ENCODE measurements around the gene HAAO. TPM values are rescaled to one million over a fixed set of nuclear protein-coding genes. Genes with fewer than 3 reads are reported as not detected.

The HAAO gene
- total and polyA plus RNA-seq, 2 of the 13 experiments (the other 11 are each of a cell fraction or from before 2014, with no cell fraction given): 36.1 to 42.7 TPM

DNA sequence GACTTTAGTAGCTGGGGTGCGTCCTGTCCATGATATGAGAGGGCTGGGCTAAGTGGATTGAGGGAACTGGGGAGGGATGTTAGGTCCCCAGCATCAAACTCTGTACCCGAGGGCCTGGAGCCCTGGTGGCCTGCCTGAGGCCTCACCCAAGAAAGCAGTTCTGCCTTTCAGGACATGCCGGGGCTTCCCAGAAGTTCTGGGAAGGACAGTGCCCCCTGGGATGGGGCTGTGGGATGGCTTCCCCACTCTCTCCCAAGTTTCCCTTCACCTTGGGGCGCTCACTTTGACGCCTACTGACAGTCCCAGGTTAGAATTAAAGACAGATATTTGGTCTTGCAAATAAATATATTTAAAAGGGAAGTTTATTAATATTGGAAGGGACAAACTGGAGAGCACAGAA lies 30.2 kb downstream of the HAAO start (continued):
- no peak for TF ChIP-seq ZNF124 (CRISPR knock-in tag; IDR thresholded peaks at IDR 0.05)
- TF ChIP-seq, protein P1, sequence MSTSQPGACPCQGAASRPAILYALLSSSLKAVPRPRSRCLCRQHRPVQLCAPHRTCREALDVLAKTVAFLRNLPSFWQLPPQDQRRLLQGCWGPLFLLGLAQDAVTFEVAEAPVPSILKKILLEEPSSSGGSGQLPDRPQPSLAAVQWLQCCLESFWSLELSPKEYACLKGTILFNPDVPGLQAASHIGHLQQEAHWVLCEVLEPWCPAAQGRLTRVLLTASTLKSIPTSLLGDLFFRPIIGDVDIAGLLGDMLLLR (CRISPR knock-in tag; IDR thresholded peaks at IDR 0.05): no peak

DNA sequence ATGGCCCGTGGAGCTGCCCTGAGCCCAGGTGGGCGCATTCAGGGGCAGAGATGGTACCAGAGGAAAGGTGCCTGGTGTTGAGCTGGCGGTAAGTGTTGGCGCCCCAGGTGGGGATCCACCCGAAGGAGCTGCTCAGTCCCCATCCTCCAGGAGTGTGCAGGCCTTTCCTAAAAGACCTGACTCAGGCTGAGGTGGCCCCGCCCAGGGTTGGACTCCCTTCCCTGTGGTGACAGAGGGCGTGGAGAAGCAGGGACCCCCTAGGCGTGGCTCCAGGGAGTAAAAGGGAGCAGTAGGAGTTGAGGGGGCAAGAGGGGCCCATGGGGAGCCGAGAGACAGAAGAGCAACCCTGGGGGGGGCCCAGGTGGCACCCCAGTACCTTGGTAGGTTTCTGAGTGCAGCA lies 30.8 kb downstream of the HAAO start:
- FAIRE-seq (no peak), ATAC-seq (peak; percentile 1; the same call in 1 of the 3 replicates), DNase-seq (ENCODE audit: low spot score) (no peak)
- no TSS peak for BruUV-seq (replicated peaks)
- no peak overlapping the region for H3K27ac ChIP-seq (ENCODE audit: extremely low read length, insufficient read depth, low read length)
- no peak overlapping the region for H3K4me2 ChIP-seq (ENCODE audit: low read depth, low read length)
- peaks cover 12% of the 10 kb centered on the region for H3K4me1 ChIP-seq (ENCODE audit: insufficient read depth, low read length)
- H3K9ac ChIP-seq (ENCODE audit: insufficient read depth, low read depth, low read length): no peak overlapping the region
- no peaks in the 10 kb centered on the region for H3K79me2 ChIP-seq (ENCODE audit: insufficient read depth, low read length)
- no peak overlapping the region for H3K4me3 ChIP-seq (replicated peaks in 1 of 3; ENCODE audit: insufficient read depth in 1 of 3, low read depth in 2 of 3, low read length in 3 of 3)
- ChIA-PET POLR2A (no interaction called here), CTCF (ENCODE audit: low intra/inter-chr PET ratio, low total read pairs) (no interaction called here)
- intact Hi-C loops (cut with micrococcal nuclease; ENCODE audit: unreplicated experiment): no loop called here
- no peaks in the 10 kb centered on the region for H4K20me1 ChIP-seq (ENCODE audit: insufficient read depth, low read length)
- in situ Hi-C loops (cut with HindIII; ENCODE audit: extremely low pct_ligation_motif_present, low pct_unique_long_range_greater_than_20kb): no loop called here
- WGBS (ENCODE audit: low lambda C conversion rate): 86% methylated on average over 9 of the region's 9 CpGs
- no peaks in the 10 kb centered on the region for H3K9me3 ChIP-seq (ENCODE audit: low read length)
- no peaks in the 10 kb centered on the region for H3K36me3 ChIP-seq (replicated peaks in 1 of 2; ENCODE audit: control insufficient read depth in 1 of 2, insufficient read depth in 2 of 2, low read length in 2 of 2)
- H2AFZ ChIP-seq (ENCODE audit: low read length): no peak overlapping the region
- TF ChIP-seq POLR2A (IDR thresholded peaks at IDR 0.05; ENCODE audit: insufficient read depth in 1 of 2, low read depth in 2 of 2, low read length in 2 of 2) (no peak), AGO2 (optimal IDR thresholded peaks at IDR 0.05; ENCODE audit: low read depth, low read length) (peak; percentile 48)
- no peaks in the 10 kb centered on the region for H3K27me3 ChIP-seq (ENCODE audit: control insufficient read depth in 1 of 2, insufficient read depth in 2 of 2, low read length in 2 of 2)

DNA sequence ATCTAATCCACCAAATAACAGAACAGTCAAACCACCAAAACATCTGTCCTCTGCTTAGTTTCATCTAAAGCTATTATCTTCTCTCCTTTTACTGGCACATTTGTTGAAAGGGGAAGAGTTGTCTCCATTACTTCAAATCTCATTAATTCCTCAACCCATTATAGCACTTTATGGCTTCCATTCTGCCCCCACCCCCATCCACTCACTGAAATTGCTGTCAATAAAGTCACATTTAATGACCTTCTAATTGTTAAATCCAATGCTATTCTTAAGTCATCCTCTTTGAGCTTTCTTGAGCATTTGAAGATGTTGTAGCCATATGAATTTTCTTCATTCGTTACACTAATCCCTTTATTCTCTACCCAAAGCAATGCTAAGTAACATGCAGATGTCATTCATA lies 33.6 kb downstream of the HAAO start:
- Histone ChIP-seq H3K27ac (ENCODE audit: extremely low read length, insufficient read depth, low read length) (no peak overlapping the region), H3K4me1 (ENCODE audit: insufficient read depth, low read length) (peaks cover 16% of the 10 kb centered on the region), H3K9me3 (ENCODE audit: low read length) (no peaks in the 10 kb centered on the region), H2AFZ (ENCODE audit: low read length) (no peak overlapping the region), H3K27me3 (ENCODE audit: control insufficient read depth in 1 of 2, insufficient read depth in 2 of 2, low read length in 2 of 2) (no peaks in the 10 kb centered on the region), H3K79me2 (ENCODE audit: insufficient read depth, low read length) (no peaks in the 10 kb centered on the region), H4K20me1 (ENCODE audit: insufficient read depth, low read length) (no peaks in the 10 kb centered on the region), H3K4me3 (replicated peaks in 1 of 3; ENCODE audit: insufficient read depth in 1 of 3, low read depth in 2 of 3, low read length in 3 of 3) (no peak overlapping the region), H3K36me3 (replicated peaks in 1 of 2; ENCODE audit: control insufficient read depth in 1 of 2, insufficient read depth in 2 of 2, low read length in 2 of 2) (no peaks in the 10 kb centered on the region), H3K4me2 (ENCODE audit: low read depth, low read length) (no peak overlapping the region), H3K9ac (ENCODE audit: insufficient read depth, low read depth, low read length) (no peak overlapping the region)
- ATAC-seq: no peak
- intact Hi-C loops (cut with micrococcal nuclease; ENCODE audit: unreplicated experiment): no loop called here
- TF ChIP-seq HNRNPK (IDR thresholded peaks at IDR 0.05; ENCODE audit: low read depth, low read length, poor library complexity, severe bottlenecking) (peak; percentile 52), ZSCAN20 (CRISPR knock-in tag; IDR thresholded peaks at IDR 0.05; ENCODE audit: borderline replicate concordance) (no peak)
- WGBS (ENCODE audit: low lambda C conversion rate): 88% methylated on average over 1 of the region's 1 CpG
- ChIA-PET POLR2A (no interaction called here), CTCF (ENCODE audit: low intra/inter-chr PET ratio, low total read pairs) (no interaction called here)
- no peak for DNase-seq (ENCODE audit: low spot score)
- in situ Hi-C loops (cut with HindIII; ENCODE audit: extremely low pct_ligation_motif_present, low pct_unique_long_range_greater_than_20kb): no loop called here
- FAIRE-seq: no peak
- no TSS peak for BruUV-seq (replicated peaks)
